Caco-2 (cell line): ENCODE data around the gene GEMIN7. TPM values are rescaled to one million over a fixed set of nuclear protein-coding genes. Genes with fewer than 3 reads are reported as not detected.
A peak's percentile ranks its signal among the peaks of the same experiment; 100 is the strongest.

Experiments used
- BruUV-seq: library from RNA; stranded (reverse); fragments of 400-500 nt; replicated peaks from 2 replicates; lab custom pipeline; 2021; lab: Mats Ljungman, UMichigan
- CTCF ChIA-PET: fragments of 300-600 bp; sonication (Branson Sonifier 250); formaldehyde crosslinking; loops from one replicate; lab custom pipeline; 2022; ENCODE audit warnings: antibody characterized with exemption; lab: Charles Lee
- POLR2A ChIA-PET: fragments of 300-600 bp; sonication (Branson Sonifier 250); formaldehyde crosslinking; loops from one replicate; lab custom pipeline; 2022; ENCODE audit warnings: antibody characterized with exemption; lab: Charles Lee
- DNase-seq, 2 experiments: peaks; one replicate each; pipeline versions ENCODE4 v3.0.0 to v3.0.0-alpha.2; 2020 to 2022
- H3K27me3 ChIP-seq: replicated peaks from 2 replicates; pipeline ENCODE4 v1.6.0; 2011; ENCODE audit warnings: low read length; ENCODE audit not compliant: control insufficient read depth, insufficient read depth
- H3K36me3 ChIP-seq: 2 replicates; pipeline ENCODE4 v1.5.1; 2011; ENCODE audit warnings: low read length; ENCODE audit not compliant: control insufficient read depth, insufficient read depth
- H3K4me1 ChIP-seq: fragments of 250-450 bp; sonication (Bioruptor Pico); 2 replicates; pipeline ENCODE4 v1.5.1; 2020; ENCODE audit warnings: mild to moderate bottlenecking
- H3K4me3 ChIP-seq: 2 replicates; pipeline ENCODE4 v1.5.1; 2011; ENCODE audit warnings: low read depth, mild to moderate bottlenecking, control low read depth, low read length
- H3K9me3 ChIP-seq: fragments of 250-450 bp; sonication (Bioruptor Pico); 2 replicates; pipeline ENCODE4 v1.5.1; 2020; ENCODE audit warnings: mild to moderate bottlenecking, moderate library complexity
- H3K27ac Mint-ChIP-seq: one replicate; pipeline ENCODE4 v1.8.0; 2022; ENCODE audit warnings: mixed read lengths; ENCODE audit not compliant: unreplicated experiment
- H3K27me3 Mint-ChIP-seq: one replicate; pipeline ENCODE4 v1.8.0; 2022; ENCODE audit warnings: mixed read lengths; ENCODE audit not compliant: insufficient read depth, unreplicated experiment
- H3K36me3 Mint-ChIP-seq: one replicate; pipeline ENCODE4 v1.8.0; 2022; ENCODE audit warnings: mild to moderate bottlenecking, mixed read lengths; ENCODE audit not compliant: insufficient read depth, unreplicated experiment
- H3K4me1 Mint-ChIP-seq: one replicate; pipeline ENCODE4 v1.8.0; 2022; ENCODE audit warnings: low read depth, mixed read lengths; ENCODE audit not compliant: unreplicated experiment
- H3K4me3 Mint-ChIP-seq: one replicate; pipeline ENCODE4 v1.8.0; 2022; ENCODE audit warnings: mild to moderate bottlenecking, moderate library complexity, mixed read lengths; ENCODE audit not compliant: unreplicated experiment
- H3K9me3 Mint-ChIP-seq: one replicate; pipeline ENCODE4 v1.8.0; 2022; ENCODE audit warnings: mixed read lengths; ENCODE audit not compliant: unreplicated experiment
- CTCF ChIP-seq, 2 experiments: fragments of 200-600 bp in 1 of 2; IDR thresholded peaks; 1 replicate in 1 of 2; 2 replicates in 1 of 2; pipeline versions ENCODE4 v1.5.1 to v1.8.0; 2011 to 2022; ENCODE audit warnings: antibody characterized with exemption in 1 of 2, control low read depth in 1 of 2, inconsistent platforms in 1 of 2, low read depth in 1 of 2, low read length in 1 of 2, mild to moderate bottlenecking in 1 of 2, moderate library complexity in 1 of 2; ENCODE audit not compliant: insufficient read depth in 1 of 2, severe bottlenecking in 1 of 2, unreplicated experiment in 1 of 2
- intact Hi-C: fragments of 100-400 bp; cut with micrococcal nuclease; formaldehyde crosslinking; loops from one replicate; pipeline ENCODE4 v1.10.0; 2022; ENCODE audit not compliant: unreplicated experiment
- total RNA-seq: library from RNA; stranded (reverse); gene quantifications from 2 replicates; pipeline ENCODE4 v1.2.3, GENCODE V29; 2022

The GEMIN7 gene
- total RNA-seq, 1 experiment from 2014 or later = 49.3 TPM

- H3K27me3 ChIP-seq = no peaks in the 10 kb centered on the region
- Mint-ChIP-seq H3K4me3 (no peak overlapping the region), H3K27ac (no peak overlapping the region), H3K4me1 (peaks cover 29% of the 10 kb centered on the region), H3K9me3 (no peaks in the 10 kb centered on the region), H3K27me3 (no peaks in the 10 kb centered on the region), H3K36me3 (no peaks in the 10 kb centered on the region)
- ChIA-PET CTCF (no interaction called here), POLR2A (no interaction called here)
- H3K4me1 ChIP-seq = peaks cover 44% of the 10 kb centered on the region
- no peak for DNase-seq
- H3K36me3 ChIP-seq = no peaks in the 10 kb centered on the region
- no peaks in the 10 kb centered on the region for H3K9me3 ChIP-seq
- intact Hi-C loops = no loop called here
- no peak overlapping the region for H3K4me3 ChIP-seq
- no TSS peak for BruUV-seq
- no peak for TF ChIP-seq CTCF (IDR thresholded peaks at IDR 0.05; ENCODE audit: insufficient read depth in 1 of 2, low read depth in 1 of 2, low read length in 1 of 2, severe bottlenecking in 1 of 2, unreplicated experiment in 1 of 2)
Observed at GRCh38 chr19:45100201-45100600, 21.1 kb downstream of the GEMIN7 start.

- H3K27me3 ChIP-seq = no peaks in the 10 kb centered on the region
- Mint-ChIP-seq H3K4me3 (no peak overlapping the region), H3K9me3 (no peaks in the 10 kb centered on the region), H3K36me3 (no peaks in the 10 kb centered on the region), H3K27me3 (no peaks in the 10 kb centered on the region), H3K27ac (peak overlapping the region; percentile 29), H3K4me1 (peaks cover 29% of the 10 kb centered on the region)
- no peaks in the 10 kb centered on the region for H3K36me3 ChIP-seq
- no peak for TF ChIP-seq CTCF (IDR thresholded peaks at IDR 0.05; ENCODE audit: insufficient read depth in 1 of 2, low read depth in 1 of 2, low read length in 1 of 2, severe bottlenecking in 1 of 2, unreplicated experiment in 1 of 2)
- POLR2A ChIA-PET = no interaction called here
- H3K4me1 ChIP-seq = peaks cover 44% of the 10 kb centered on the region
- no TSS peak for BruUV-seq
- CTCF ChIA-PET = no interaction called here
- H3K9me3 ChIP-seq = no peaks in the 10 kb centered on the region
- no peak for DNase-seq
- intact Hi-C loops = no loop called here
- no peak overlapping the region for H3K4me3 ChIP-seq
Observed at GRCh38 chr19:45100846-45101252, 21.8 kb downstream of the GEMIN7 start.

GRCh38 chr19:45101806-45102205, 22.7 kb downstream of the GEMIN7 start:
- H3K4me3 ChIP-seq = no peak overlapping the region
- no peaks in the 10 kb centered on the region for H3K27me3 Mint-ChIP-seq
- POLR2A ChIA-PET = no interaction called here
- no peaks in the 10 kb centered on the region for H3K36me3 ChIP-seq
- H3K9me3 ChIP-seq = no peaks in the 10 kb centered on the region
- no peak overlapping the region for H3K27ac Mint-ChIP-seq
- peaks cover 44% of the 10 kb centered on the region for H3K4me1 ChIP-seq
- CTCF ChIA-PET = no interaction called here
- no peaks in the 10 kb centered on the region for H3K36me3 Mint-ChIP-seq
- TF ChIP-seq CTCF (IDR thresholded peaks at IDR 0.05; ENCODE audit: insufficient read depth in 1 of 2, low read depth in 1 of 2, low read length in 1 of 2, severe bottlenecking in 1 of 2, unreplicated experiment in 1 of 2) = no peak
- H3K9me3 Mint-ChIP-seq = no peaks in the 10 kb centered on the region
- BruUV-seq = no TSS peak
- H3K27me3 ChIP-seq = no peaks in the 10 kb centered on the region
- intact Hi-C loops = no loop called here
- peaks cover 24% of the 10 kb centered on the region for H3K4me1 Mint-ChIP-seq
- no peak overlapping the region for H3K4me3 Mint-ChIP-seq
- no peak for DNase-seq
